Peyer's patch (tissue), 4 donors: ENCODE measurements around the gene CARM1. TPM values are rescaled to one million over a fixed set of nuclear protein-coding genes. Genes with fewer than 3 reads are reported as not detected.
"Not testable (repeated sequence)": the region's sequence is repeated elsewhere in the genome, so short reads cannot be mapped to it uniquely, and the experiment has no call there.

Experiments used
- DNase-seq, 3 donors: peaks; one replicate each; pipeline ENCODE4 v3.0.0-alpha.2; 2017 to 2019
- H3K27ac ChIP-seq, 4 donors: fragments of 200-600 bp; sonication (generic); one replicate each; pipeline ENCODE4 v1.5.1; 2016 to 2019
- H3K27me3 ChIP-seq, 2 donors: fragments of 200-600 bp; sonication (generic); one replicate each; pipeline ENCODE4 v1.5.1; 2019
- H3K36me3 ChIP-seq, 3 donors: fragments of 200-600 bp; sonication (generic); one replicate each; pipeline ENCODE4 v1.5.1; 2016 to 2019
- H3K4me1 ChIP-seq, 4 donors: fragments of 200-600 bp; sonication (generic); one replicate each; pipeline ENCODE4 v1.5.1; 2016 to 2019
- H3K4me3 ChIP-seq, 4 donors: fragments of 200-600 bp; sonication (generic); 1 replicate in 3 of 4; 2 replicates in 1 of 4; pipeline ENCODE4 v1.5.1; 2016 to 2019; ENCODE audit warnings: mild to moderate bottlenecking in 1 of 4
- H3K9me3 ChIP-seq, 4 donors: fragments of 200-600 bp; sonication (generic); one replicate each; pipeline ENCODE4 v1.5.1; 2016 to 2019; ENCODE audit warnings: mild to moderate bottlenecking in 1 of 4
- POLR2A ChIP-seq, 2 donors: fragments of 450-650 bp; IDR thresholded peaks; one replicate each; pipeline ENCODE4 v1.5.1; 2017; ENCODE audit warnings: antibody characterized with exemption in 2 of 2, mild to moderate bottlenecking in 2 of 2, moderate library complexity in 2 of 2
- total RNA-seq, 4 donors: library from RNA; depleted of rRNA; stranded (reverse); fragments of >200 nt; gene quantifications; one replicate each; pipeline ENCODE4 v1.1.0, GENCODE V29; 2016
- TF ChIP-seq, protein P1 (sequence below), 6 experiments: fragments of 450-650 bp in 4 of 6; fragments of 200-600 bp in 2 of 6; sonication (generic) in 1 of 6; IDR thresholded peaks; one replicate each; pipeline ENCODE4 v1.5.1; 2017 to 2019; ENCODE audit warnings: antibody characterized with exemption in 6 of 6, mild to moderate bottlenecking in 3 of 6, moderate library complexity in 1 of 6

The CARM1 gene
- total RNA-seq, 4 donors from 2014 or later: 23.8 to 40.6 (median 29.7) TPM

- H3K27ac ChIP-seq: no peak overlapping the region
- DNase-seq: no peak
- peaks cover 0 to 21% (median 0%) of the 10 kb centered on the region in 4 donors for H3K4me1 ChIP-seq
- no peak overlapping the region for H3K4me3 ChIP-seq
- H3K36me3 ChIP-seq: no peaks in the 10 kb centered on the region
- H3K27me3 ChIP-seq: no peaks in the 10 kb centered on the region
- no peaks in the 10 kb centered on the region for H3K9me3 ChIP-seq
- TF ChIP-seq, protein P1, sequence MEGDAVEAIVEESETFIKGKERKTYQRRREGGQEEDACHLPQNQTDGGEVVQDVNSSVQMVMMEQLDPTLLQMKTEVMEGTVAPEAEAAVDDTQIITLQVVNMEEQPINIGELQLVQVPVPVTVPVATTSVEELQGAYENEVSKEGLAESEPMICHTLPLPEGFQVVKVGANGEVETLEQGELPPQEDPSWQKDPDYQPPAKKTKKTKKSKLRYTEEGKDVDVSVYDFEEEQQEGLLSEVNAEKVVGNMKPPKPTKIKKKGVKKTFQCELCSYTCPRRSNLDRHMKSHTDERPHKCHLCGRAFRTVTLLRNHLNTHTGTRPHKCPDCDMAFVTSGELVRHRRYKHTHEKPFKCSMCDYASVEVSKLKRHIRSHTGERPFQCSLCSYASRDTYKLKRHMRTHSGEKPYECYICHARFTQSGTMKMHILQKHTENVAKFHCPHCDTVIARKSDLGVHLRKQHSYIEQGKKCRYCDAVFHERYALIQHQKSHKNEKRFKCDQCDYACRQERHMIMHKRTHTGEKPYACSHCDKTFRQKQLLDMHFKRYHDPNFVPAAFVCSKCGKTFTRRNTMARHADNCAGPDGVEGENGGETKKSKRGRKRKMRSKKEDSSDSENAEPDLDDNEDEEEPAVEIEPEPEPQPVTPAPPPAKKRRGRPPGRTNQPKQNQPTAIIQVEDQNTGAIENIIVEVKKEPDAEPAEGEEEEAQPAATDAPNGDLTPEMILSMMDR (IDR thresholded peaks at IDR 0.05): no peak
- no peak for TF ChIP-seq POLR2A (IDR thresholded peaks at IDR 0.05)
These were observed 4.9 kb upstream of the CARM1 start for GRCh38 chr19:10866495-10866894.

GRCh38 chr19:10868872-10869547, 2.3 kb upstream of the CARM1 start:
- peak overlapping the region in 2 of 4 donors; percentile 42 to 76 for H3K27ac ChIP-seq
- H3K27me3 ChIP-seq: no peaks in the 10 kb centered on the region
- H3K4me3 ChIP-seq: no peak overlapping the region
- no peaks in the 10 kb centered on the region for H3K9me3 ChIP-seq
- H3K4me1 ChIP-seq: peaks cover 0 to 33% (median 0%) of the 10 kb centered on the region in 4 donors
- no peak for DNase-seq
- no peak for TF ChIP-seq POLR2A (IDR thresholded peaks at IDR 0.05)
- TF ChIP-seq, protein P1 (IDR thresholded peaks at IDR 0.05): no peak
- H3K36me3 ChIP-seq: no peaks in the 10 kb centered on the region

DNA sequence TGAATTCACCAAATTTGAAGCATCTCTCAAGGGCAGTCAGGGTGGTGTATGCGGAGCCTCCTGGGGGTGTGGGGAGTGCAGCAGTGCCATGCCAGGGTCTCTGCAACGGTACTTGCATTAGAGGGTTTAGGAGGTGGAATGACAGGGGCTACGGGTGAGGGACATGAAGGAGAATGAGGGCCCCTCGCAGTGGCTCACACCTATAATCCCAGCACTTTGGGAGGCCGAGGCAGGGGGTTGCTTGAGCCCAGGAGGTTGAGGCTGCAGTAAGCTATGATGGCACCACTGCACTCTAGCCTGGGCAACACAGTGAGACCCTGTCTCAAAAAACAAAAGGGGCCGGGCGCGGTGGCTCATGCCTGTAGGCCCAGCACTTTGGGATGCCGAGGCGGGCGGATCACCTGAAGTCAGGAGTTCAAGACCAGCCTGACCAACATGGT, 1.5 kb upstream of the CARM1 start:
- Histone ChIP-seq H3K27ac (peak overlapping the region in 1 of 4 donors; percentile 81), H3K4me1 (peaks cover 0 to 35% (median 1%) of the 10 kb centered on the region in 4 donors)
- peak in 1 of 3 donors; percentile 61 for DNase-seq
- not testable (repeated sequence) for H3K9me3 ChIP-seq, H3K4me3 ChIP-seq, H3K36me3 ChIP-seq, H3K27me3 ChIP-seq

GRCh38 chr19:10870501-10870954, 825 bp upstream of the CARM1 start:
- peak overlapping the region; percentile 22 to 49 (median 45) for H3K4me3 ChIP-seq

DNA sequence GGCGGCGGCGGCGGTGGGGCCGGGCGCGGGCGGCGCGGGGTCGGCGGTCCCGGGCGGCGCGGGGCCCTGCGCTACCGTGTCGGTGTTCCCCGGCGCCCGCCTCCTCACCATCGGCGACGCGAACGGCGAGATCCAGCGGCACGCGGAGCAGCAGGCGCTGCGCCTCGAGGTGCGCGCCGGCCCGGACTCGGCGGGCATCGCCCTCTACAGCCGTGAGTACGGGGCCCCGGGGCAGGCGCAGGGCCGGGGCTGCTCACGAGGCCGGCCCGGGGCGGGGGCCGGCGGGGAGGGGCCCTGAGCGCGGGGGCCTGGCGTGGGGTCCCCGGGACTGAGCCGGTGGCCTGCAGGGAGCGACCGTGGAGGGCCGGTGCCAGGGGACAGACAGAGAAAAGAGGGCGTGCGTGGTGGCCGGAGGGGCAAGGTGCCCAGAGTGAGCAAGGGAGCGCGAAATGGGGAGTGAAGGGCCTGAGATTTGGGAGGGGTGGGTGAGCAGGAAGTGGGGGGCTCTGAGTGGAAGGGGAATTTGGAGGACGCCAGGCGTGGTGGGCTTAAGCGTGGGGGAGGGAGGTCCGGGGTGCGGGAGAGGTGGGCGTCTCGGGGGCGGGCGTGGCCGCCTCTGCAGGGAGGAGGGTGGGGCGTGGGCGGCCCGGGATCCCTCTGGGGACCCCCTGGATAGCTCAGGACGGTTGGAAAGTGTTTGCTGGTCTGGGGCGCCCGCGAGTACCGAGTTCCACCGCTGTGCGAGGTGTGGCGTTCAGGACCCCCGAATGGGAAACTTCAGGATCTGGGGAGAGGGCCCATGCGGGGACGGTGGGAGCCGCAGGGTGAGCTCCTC, 575 bp downstream of the CARM1 start:
- H3K9me3 ChIP-seq: no peaks in the 10 kb centered on the region
- peak overlapping the region; percentile 81 to 92 (median 88) for H3K27ac ChIP-seq
- H3K4me1 ChIP-seq: peaks cover 0 to 35% (median 4%) of the 10 kb centered on the region in 4 donors
- H3K36me3 ChIP-seq: no peaks in the 10 kb centered on the region
- peak overlapping the region; percentile 75 to 97 (median 90) for H3K4me3 ChIP-seq
- peak in 2 of 3 donors; percentile 65 to 69 for DNase-seq
- no peaks in the 10 kb centered on the region for H3K27me3 ChIP-seq
- no peak for TF ChIP-seq POLR2A (IDR thresholded peaks at IDR 0.05)
- TF ChIP-seq, protein P1 (IDR thresholded peaks at IDR 0.05): peak in 4 of 6 experiments; percentile 18 to 46 (median 26)

More at GRCh38 chr19:10870501-10870954, 825 bp upstream of the CARM1 start:
- Histone ChIP-seq H3K36me3 (no peaks in the 10 kb centered on the region), H3K4me1 (peaks cover 0 to 35% (median 1%) of the 10 kb centered on the region in 4 donors), H3K9me3 (no peaks in the 10 kb centered on the region), H3K27me3 (no peaks in the 10 kb centered on the region), H3K27ac (peak overlapping the region; percentile 54 to 81 (median 78))
- DNase-seq: no peak
- TF ChIP-seq, protein P1 (IDR thresholded peaks at IDR 0.05): no peak
- TF ChIP-seq POLR2A (IDR thresholded peaks at IDR 0.05): no peak
